CD14-positive monocyte (primary cell): ENCODE results near the gene GPC2. TPM values are rescaled to one million over a fixed set of nuclear protein-coding genes. Genes with fewer than 3 reads are reported as not detected.

Source experiments
- DNase-seq, 3 donors: peaks; one replicate each; pipeline ENCODE4 v3.0.0-alpha.2; 2011 to 2022
- H2AFZ ChIP-seq: 2 replicates; pipeline ENCODE4 v1.6.0; 2012; ENCODE audit warnings: mild to moderate bottlenecking, low read depth, low read length, inconsistent platforms; ENCODE audit not compliant: insufficient read depth, poor library complexity, severe bottlenecking
- H3K27ac ChIP-seq, 2 donors: 1 replicate in 1 of 2; 2 replicates in 1 of 2; pipeline ENCODE4 v1.5.1; 2012 to 2013; ENCODE audit warnings: low read length in 2 of 2, control low read depth in 1 of 2, inconsistent platforms in 1 of 2, low read depth in 1 of 2, mild to moderate bottlenecking in 1 of 2
- H3K27me3 ChIP-seq, 2 donors: one replicate each; pipeline versions ENCODE4 v1.6.0 to v1.6.1; 2011 to 2013; ENCODE audit warnings: low read length in 2 of 2; ENCODE audit not compliant: control insufficient read depth in 2 of 2, insufficient read depth in 2 of 2
- H3K36me3 ChIP-seq, 2 donors: replicated peaks in 1 of 2; 1 replicate in 1 of 2; 2 replicates in 1 of 2; pipeline versions ENCODE4 v1.5.1 to v1.6.1; 2012 to 2013; ENCODE audit warnings: low read length in 2 of 2, control low read depth in 1 of 2, inconsistent platforms in 1 of 2, mild to moderate bottlenecking in 1 of 2; ENCODE audit not compliant: insufficient read depth in 2 of 2, control insufficient read depth in 1 of 2
- H3K4me1 ChIP-seq, 2 donors: 1 replicate in 1 of 2; 2 replicates in 1 of 2; pipeline versions ENCODE4 v1.5.1 to v1.6.1; 2012 to 2013; ENCODE audit warnings: low read length in 2 of 2, control low read depth in 1 of 2, inconsistent platforms in 1 of 2, mild to moderate bottlenecking in 1 of 2, moderate library complexity in 1 of 2; ENCODE audit not compliant: insufficient read depth in 2 of 2, control insufficient read depth in 1 of 2
- H3K4me2 ChIP-seq: replicated peaks from 2 replicates; pipeline ENCODE3; 2012; ENCODE audit warnings: low read length, moderate library complexity, mild to moderate bottlenecking; ENCODE audit not compliant: poor library complexity, severe bottlenecking; ENCODE audit errors: extremely low read depth
- H3K4me3 ChIP-seq, 3 experiments: fragments of 200-600 bp in 1 of 3; sonication (generic) in 1 of 3; replicated peaks in 1 of 3; 1 replicate in 2 of 3; 2 replicates in 1 of 3; pipeline ENCODE4 v1.5.1; 2011 to 2013; ENCODE audit warnings: low read length in 3 of 3, mild to moderate bottlenecking in 3 of 3, control low read depth in 2 of 3, low read depth in 2 of 3, inconsistent platforms in 1 of 3, moderate library complexity in 1 of 3
- H3K79me2 ChIP-seq: 2 replicates; pipeline ENCODE4 v1.6.0; 2012; ENCODE audit warnings: mild to moderate bottlenecking, control low read depth, inconsistent platforms, low read length, moderate library complexity; ENCODE audit not compliant: insufficient read depth
- H3K9ac ChIP-seq: 2 replicates; pipeline ENCODE4 v1.6.0; 2017; ENCODE audit warnings: low read length, mild to moderate bottlenecking; ENCODE audit not compliant: insufficient read depth, poor library complexity, severe bottlenecking
- H3K9me3 ChIP-seq, 2 donors: replicated peaks in 1 of 2; 1 replicate in 1 of 2; 2 replicates in 1 of 2; pipeline versions ENCODE4 v1.5.1 to v1.6.1; 2012 to 2013; ENCODE audit warnings: low read length in 2 of 2, control low read depth in 1 of 2; ENCODE audit not compliant: control insufficient read depth in 1 of 2, insufficient read depth in 1 of 2
- H4K20me1 ChIP-seq: 2 replicates; pipeline ENCODE4 v1.6.0; 2012; ENCODE audit warnings: mild to moderate bottlenecking, low read length, control low read depth, moderate library complexity; ENCODE audit not compliant: insufficient read depth
- H3K27ac Mint-ChIP-seq, 7 donors: one replicate each; pipeline ENCODE4 v1.8.0; 2020; ENCODE audit warnings: mild to moderate bottlenecking in 7 of 7, mixed read lengths in 7 of 7, moderate library complexity in 6 of 7, inconsistent platforms in 2 of 7
- H3K27me3 Mint-ChIP-seq, 3 donors: one replicate each; pipeline ENCODE4 v1.8.0; 2021 to 2022; ENCODE audit warnings: low read depth in 3 of 3, mild to moderate bottlenecking in 3 of 3, mixed read lengths in 3 of 3, moderate library complexity in 3 of 3, inconsistent platforms in 1 of 3
- H3K36me3 Mint-ChIP-seq, 2 donors: one replicate each; pipeline ENCODE4 v1.8.0; 2020; ENCODE audit warnings: mixed read lengths in 2 of 2, inconsistent platforms in 1 of 2, mild to moderate bottlenecking in 1 of 2
- H3K4me1 Mint-ChIP-seq: one replicate; pipeline ENCODE4 v1.8.0; 2020; ENCODE audit warnings: mild to moderate bottlenecking, mixed read lengths
- H3K4me3 Mint-ChIP-seq, 2 donors: one replicate each; pipeline ENCODE4 v1.8.0; 2020; ENCODE audit warnings: mild to moderate bottlenecking in 2 of 2, mixed read lengths in 2 of 2, moderate library complexity in 1 of 2
- H3K9me3 Mint-ChIP-seq, 7 donors: one replicate each; pipeline ENCODE4 v1.8.0; 2020 to 2022; ENCODE audit warnings: mixed read lengths in 7 of 7, mild to moderate bottlenecking in 6 of 7, moderate library complexity in 6 of 7, inconsistent platforms in 2 of 7
- CTCF ChIP-seq: fragments of 200-600 bp; IDR thresholded peaks from one replicate; pipeline ENCODE4 v1.8.0; 2022; ENCODE audit warnings: antibody characterized with exemption, mild to moderate bottlenecking
- WGBS: methylation state at CpG from one replicate; pipeline ENCODE4 v1.1.5; 2013; ENCODE audit warnings: missing lambda C conversion rate; ENCODE audit not compliant: insufficient coverage; 5-methylcytosine and 5-hydroxymethylcytosine counted together
- intact Hi-C, 2 donors: fragments of 100-400 bp; cut with micrococcal nuclease; formaldehyde crosslinking; loops; one replicate each; pipeline versions ENCODE4 v1.15.0 to v1.15.1; 2023
- polyA plus RNA-seq, 3 donors: library from polyadenylated mRNA; depleted of rRNA in 1 of 3; unstranded in 2 of 3; stranded (reverse) in 1 of 3; fragments of 300-500 nt in 2 of 3; fragments of >200 nt in 1 of 3; fragmentation: Illumina TruSeq in 2 of 3; gene quantifications; 1 replicate in 2 of 3; 2 replicates in 1 of 3; pipeline ENCODE4 v1.2.3, GENCODE V29; 2012 to 2021

The GPC2 gene
- polyA plus RNA-seq, 3 donors = 0.91 TPM; not detected in 2

GRCh38 chr7:100156331-100157068 is 20.7 kb downstream of the GPC2 start:
- Mint-ChIP-seq H3K9me3 (no peaks in the 10 kb centered on the region), H3K36me3 (peaks cover 41 to 55% of the 10 kb centered on the region in 2 donors), H3K27ac (peak overlapping the region; percentile 75 to 92 (median 83)), H3K4me1 (peaks cover 61% of the 10 kb centered on the region), H3K4me3 (peak overlapping the region; percentile 78 to 91), H3K27me3 (peaks cover 0 to 7% (median 2%) of the 10 kb centered on the region in 3 donors)
- H3K4me3 ChIP-seq = peak overlapping the region in 2 of 3 experiments; percentile 64 to 95
- no peak overlapping the region for H2AFZ ChIP-seq
- TF ChIP-seq CTCF = no peak
- H3K27me3 ChIP-seq = no peaks in the 10 kb centered on the region
- H3K27ac ChIP-seq = peak overlapping the region; percentile 32 to 58
- intact Hi-C loops = no loop called here
- H3K9me3 ChIP-seq = no peaks in the 10 kb centered on the region
- peaks cover 36 to 38% of the 10 kb centered on the region in 2 donors for H3K36me3 ChIP-seq
- peak; percentile 41 to 59 (median 45) for DNase-seq
- peaks cover 65% of the 10 kb centered on the region for H3K79me2 ChIP-seq
- WGBS = 67% methylated on average over 9 of the region's 16 CpGs
- peaks cover 55% of the 10 kb centered on the region for H4K20me1 ChIP-seq
- H3K9ac ChIP-seq = peak overlapping the region; percentile 86
- peak overlapping the region; percentile 94 for H3K4me2 ChIP-seq
- peaks cover 63 to 74% of the 10 kb centered on the region in 2 donors for H3K4me1 ChIP-seq

- Histone ChIP-seq H3K36me3 (peaks cover 36 to 38% of the 10 kb centered on the region in 2 donors), H2AFZ (no peak overlapping the region), H4K20me1 (peaks cover 55% of the 10 kb centered on the region), H3K79me2 (peaks cover 73% of the 10 kb centered on the region), H3K4me1 (peaks cover 71 to 82% of the 10 kb centered on the region in 2 donors), H3K9ac (no peak overlapping the region), H3K4me3 (peak overlapping the region in 1 of 3 experiments; percentile 95), H3K27me3 (no peaks in the 10 kb centered on the region), H3K9me3 (no peaks in the 10 kb centered on the region), H3K27ac (peak overlapping the region in 1 of 2 donors; percentile 22), H3K4me2 (peak overlapping the region; percentile 94)
- H3K4me3 Mint-ChIP-seq = no peak overlapping the region
- H3K36me3 Mint-ChIP-seq = peaks cover 41 to 62% of the 10 kb centered on the region in 2 donors
- intact Hi-C loops = no loop called here
- H3K27ac Mint-ChIP-seq = peak overlapping the region in 2 of 7 donors; percentile 35 to 90
- TF ChIP-seq CTCF = no peak
- peaks cover 65% of the 10 kb centered on the region for H3K4me1 Mint-ChIP-seq
- H3K9me3 Mint-ChIP-seq = no peaks in the 10 kb centered on the region
- 98% methylated on average over 19 of the region's 20 CpGs for WGBS
- DNase-seq = no peak
- peaks cover 0 to 4% (median 1%) of the 10 kb centered on the region in 3 donors for H3K27me3 Mint-ChIP-seq
These were observed 21.4 kb downstream of the GPC2 start for GRCh38 chr7:100155553-100156317.
